ENCODE results near the gene CALHM2. TPM values are rescaled to one million over a fixed set of nuclear protein-coding genes. Genes with fewer than 3 reads are reported as not detected.
"Not testable (repeated sequence)": the region's sequence is repeated elsewhere in the genome, so short reads cannot be mapped to it uniquely, and the experiment has no call there.

CALHM2 gene
- polyA plus RNA-seq (ENCODE audit: insufficient read length in 4 of 4), result 10 to 100 TPM; 12.5 to 15.0 (median 13.8) TPM

- DNase-seq (ENCODE audit: low read depth in 4 of 4, low spot score in 3 of 4), result peak; percentile 33 to 52 (median 40)
These were observed at the start of gene CALHM2 for GRCh38 chr10:103451831-103452505. CALHM2 (minus strand) TSS chr10:103452370; CDS start chr10:103449941, 2,429 bp downstream.

GRCh38 chr10:103501186-103501585, 49.0 kb upstream of the CALHM2 start:
- DNase-seq (ENCODE audit: low read depth in 4 of 4, low spot score in 3 of 4), result no peak

GRCh38 chr10:103500481-103500880, 48.3 kb upstream of the CALHM2 start:
- no peak for DNase-seq (ENCODE audit: low read depth in 4 of 4, low spot score in 3 of 4)

- DNase-seq (ENCODE audit: low read depth in 4 of 4, low spot score in 3 of 4), result no peak
These were observed 47.7 kb upstream of the CALHM2 start for GRCh38 chr10:103499881-103500280.

GRCh38 chr10:103498936-103499638, 46.9 kb upstream of the CALHM2 start:
- DNase-seq (ENCODE audit: low read depth in 4 of 4, low spot score in 3 of 4), result no peak

- DNase-seq (ENCODE audit: low read depth in 4 of 4, low spot score in 3 of 4), result no peak
These were observed 45.2 kb upstream of the CALHM2 start for GRCh38 chr10:103497161-103497915.

- DNase-seq (ENCODE audit: low read depth in 4 of 4, low spot score in 3 of 4), result no peak
These were observed 43.2 kb upstream of the CALHM2 start for GRCh38 chr10:103495321-103495720.

- no peak for DNase-seq (ENCODE audit: low read depth in 4 of 4, low spot score in 3 of 4)
These were observed 42.0 kb upstream of the CALHM2 start for GRCh38 chr10:103493916-103494877.

- no peak for DNase-seq (ENCODE audit: low read depth in 4 of 4, low spot score in 3 of 4)
These were observed 41.3 kb upstream of the CALHM2 start, which contains the start of gene NEURL1 for GRCh38 chr10:103493362-103493915. NEURL1 (plus strand) TSS chr10:103493705; CDS start chr10:103494388, 683 bp downstream.

GRCh38 chr10:103492655-103493261, 40.6 kb upstream of the CALHM2 start:
- no peak for DNase-seq (ENCODE audit: low read depth in 4 of 4, low spot score in 3 of 4)

- DNase-seq (ENCODE audit: low read depth in 4 of 4, low spot score in 3 of 4), result no peak
These were observed 39.7 kb upstream of the CALHM2 start for GRCh38 chr10:103491729-103492364.

GRCh38 chr10:103490986-103491314, 38.8 kb upstream of the CALHM2 start:
- no peak for DNase-seq (ENCODE audit: low read depth in 4 of 4, low spot score in 3 of 4)

- no peak for DNase-seq (ENCODE audit: low read depth in 4 of 4, low spot score in 3 of 4)
These were observed 35.2 kb upstream of the CALHM2 start for GRCh38 chr10:103487410-103487708.

- not testable (repeated sequence) for DNase-seq (ENCODE audit: low read depth in 4 of 4, low spot score in 3 of 4)
These were observed 34.7 kb upstream of the CALHM2 start for GRCh38 chr10:103486635-103487409.

GRCh38 chr10:103481974-103482531, 29.9 kb upstream of the CALHM2 start:
- no peak for DNase-seq (ENCODE audit: low read depth in 4 of 4, low spot score in 3 of 4)

- DNase-seq (ENCODE audit: low read depth in 4 of 4, low spot score in 3 of 4), result no peak
These were observed 28.4 kb upstream of the CALHM2 start for GRCh38 chr10:103480521-103480920.

GRCh38 chr10:103479135-103479534, 27.0 kb upstream of the CALHM2 start, which contains the start of gene CALHM3:
CALHM3 (minus strand) TSS chr10:103479240; CDS start chr10:103479032, 208 bp downstream.
- DNase-seq (ENCODE audit: low read depth in 4 of 4, low spot score in 3 of 4), result no peak

GRCh38 chr10:103478671-103479070, 26.5 kb upstream of the CALHM2 start:
- no peak for DNase-seq (ENCODE audit: low read depth in 4 of 4, low spot score in 3 of 4)
